ENCODE data around the gene KCNMA1. TPM values are rescaled to one million over a fixed set of nuclear protein-coding genes. Genes with fewer than 3 reads are reported as not detected.

The KCNMA1 gene
- total and polyA plus RNA-seq, 9 of the 15 experiments (the other 6 are each of a cell fraction or from before 2014, with no cell fraction given): 0.01 to 0.95 (median 0.15) TPM; not detected in 4

DNA sequence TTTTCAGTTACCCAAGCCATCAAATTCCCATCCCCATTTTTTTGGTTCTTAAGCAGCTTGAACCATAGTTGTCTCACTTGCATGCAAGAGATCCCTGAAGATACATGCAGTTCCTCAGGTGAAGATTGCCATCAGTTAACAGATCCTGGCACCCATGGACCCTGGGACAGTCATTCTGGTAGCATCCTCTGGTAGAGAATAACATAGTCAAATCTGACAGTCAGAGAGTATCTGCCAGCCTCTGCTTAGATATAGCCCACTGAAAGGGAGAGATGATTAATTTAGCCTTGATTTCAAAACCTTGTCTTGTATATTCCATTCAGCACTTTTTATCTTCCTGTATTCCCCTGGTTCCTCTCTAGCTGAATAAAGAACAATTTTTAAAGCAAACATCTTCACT is 280.4 kb downstream of the KCNMA1 start:
- TF ChIP-seq LEF1 (IDR thresholded peaks at IDR 0.05): no peak
- TF ChIP-seq ZNF224 (CRISPR knock-in tag; IDR thresholded peaks at IDR 0.05): no peak
- TF ChIP-seq ZNF561 (CRISPR knock-in tag; conservative IDR thresholded peaks at IDR 0.05): no peak
- no peak for TF ChIP-seq CCAR2 (IDR thresholded peaks at IDR 0.05; ENCODE audit: low read depth, low read length)
- no peak for TF ChIP-seq ZNF408 (CRISPR knock-in tag; IDR thresholded peaks at IDR 0.05; ENCODE audit: low read depth)
- no peak for TF ChIP-seq TBL1XR1 (IDR thresholded peaks at IDR 0.05; ENCODE audit: low read length in 2 of 2)
- TF ChIP-seq, protein P1, sequence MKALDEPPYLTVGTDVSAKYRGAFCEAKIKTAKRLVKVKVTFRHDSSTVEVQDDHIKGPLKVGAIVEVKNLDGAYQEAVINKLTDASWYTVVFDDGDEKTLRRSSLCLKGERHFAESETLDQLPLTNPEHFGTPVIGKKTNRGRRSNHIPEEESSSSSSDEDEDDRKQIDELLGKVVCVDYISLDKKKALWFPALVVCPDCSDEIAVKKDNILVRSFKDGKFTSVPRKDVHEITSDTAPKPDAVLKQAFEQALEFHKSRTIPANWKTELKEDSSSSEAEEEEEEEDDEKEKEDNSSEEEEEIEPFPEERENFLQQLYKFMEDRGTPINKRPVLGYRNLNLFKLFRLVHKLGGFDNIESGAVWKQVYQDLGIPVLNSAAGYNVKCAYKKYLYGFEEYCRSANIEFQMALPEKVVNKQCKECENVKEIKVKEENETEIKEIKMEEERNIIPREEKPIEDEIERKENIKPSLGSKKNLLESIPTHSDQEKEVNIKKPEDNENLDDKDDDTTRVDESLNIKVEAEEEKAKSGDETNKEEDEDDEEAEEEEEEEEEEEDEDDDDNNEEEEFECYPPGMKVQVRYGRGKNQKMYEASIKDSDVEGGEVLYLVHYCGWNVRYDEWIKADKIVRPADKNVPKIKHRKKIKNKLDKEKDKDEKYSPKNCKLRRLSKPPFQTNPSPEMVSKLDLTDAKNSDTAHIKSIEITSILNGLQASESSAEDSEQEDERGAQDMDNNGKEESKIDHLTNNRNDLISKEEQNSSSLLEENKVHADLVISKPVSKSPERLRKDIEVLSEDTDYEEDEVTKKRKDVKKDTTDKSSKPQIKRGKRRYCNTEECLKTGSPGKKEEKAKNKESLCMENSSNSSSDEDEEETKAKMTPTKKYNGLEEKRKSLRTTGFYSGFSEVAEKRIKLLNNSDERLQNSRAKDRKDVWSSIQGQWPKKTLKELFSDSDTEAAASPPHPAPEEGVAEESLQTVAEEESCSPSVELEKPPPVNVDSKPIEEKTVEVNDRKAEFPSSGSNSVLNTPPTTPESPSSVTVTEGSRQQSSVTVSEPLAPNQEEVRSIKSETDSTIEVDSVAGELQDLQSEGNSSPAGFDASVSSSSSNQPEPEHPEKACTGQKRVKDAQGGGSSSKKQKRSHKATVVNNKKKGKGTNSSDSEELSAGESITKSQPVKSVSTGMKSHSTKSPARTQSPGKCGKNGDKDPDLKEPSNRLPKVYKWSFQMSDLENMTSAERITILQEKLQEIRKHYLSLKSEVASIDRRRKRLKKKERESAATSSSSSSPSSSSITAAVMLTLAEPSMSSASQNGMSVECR (CRISPR knock-in tag; IDR thresholded peaks at IDR 0.05): no peak
- no peak for TF ChIP-seq ZNF134 (CRISPR knock-in tag; conservative IDR thresholded peaks at IDR 0.05)
- TF ChIP-seq ZNF347 (CRISPR knock-in tag; IDR thresholded peaks at IDR 0.05; ENCODE audit: low read depth): no peak
- TF ChIP-seq JUN (IDR thresholded peaks at IDR 0.05; ENCODE audit: borderline replicate concordance, low read depth, low read length): no peak
- no peak for TF ChIP-seq JUN (CRISPR knock-in tag; IDR thresholded peaks at IDR 0.05; ENCODE audit: borderline replicate concordance)
- no peak for TF ChIP-seq FUS (optimal IDR thresholded peaks at IDR 0.05; ENCODE audit: low read depth, low read length)
- TF ChIP-seq ZNF830 (CRISPR knock-in tag; IDR thresholded peaks at IDR 0.05): no peak
- TF ChIP-seq, protein P2, sequence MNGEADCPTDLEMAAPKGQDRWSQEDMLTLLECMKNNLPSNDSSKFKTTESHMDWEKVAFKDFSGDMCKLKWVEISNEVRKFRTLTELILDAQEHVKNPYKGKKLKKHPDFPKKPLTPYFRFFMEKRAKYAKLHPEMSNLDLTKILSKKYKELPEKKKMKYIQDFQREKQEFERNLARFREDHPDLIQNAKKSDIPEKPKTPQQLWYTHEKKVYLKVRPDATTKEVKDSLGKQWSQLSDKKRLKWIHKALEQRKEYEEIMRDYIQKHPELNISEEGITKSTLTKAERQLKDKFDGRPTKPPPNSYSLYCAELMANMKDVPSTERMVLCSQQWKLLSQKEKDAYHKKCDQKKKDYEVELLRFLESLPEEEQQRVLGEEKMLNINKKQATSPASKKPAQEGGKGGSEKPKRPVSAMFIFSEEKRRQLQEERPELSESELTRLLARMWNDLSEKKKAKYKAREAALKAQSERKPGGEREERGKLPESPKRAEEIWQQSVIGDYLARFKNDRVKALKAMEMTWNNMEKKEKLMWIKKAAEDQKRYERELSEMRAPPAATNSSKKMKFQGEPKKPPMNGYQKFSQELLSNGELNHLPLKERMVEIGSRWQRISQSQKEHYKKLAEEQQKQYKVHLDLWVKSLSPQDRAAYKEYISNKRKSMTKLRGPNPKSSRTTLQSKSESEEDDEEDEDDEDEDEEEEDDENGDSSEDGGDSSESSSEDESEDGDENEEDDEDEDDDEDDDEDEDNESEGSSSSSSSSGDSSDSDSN (IDR thresholded peaks at IDR 0.05; ENCODE audit: borderline replicate concordance in 1 of 2, low read depth in 2 of 2, low read length in 2 of 2): no peak
- no peak for TF ChIP-seq PHTF2 (CRISPR knock-in tag; IDR thresholded peaks at IDR 0.05)
- Histone ChIP-seq H3K27ac (ENCODE audit: extremely low read depth, low read depth, low read length) (no peak overlapping the region), H3K4me2 (ENCODE audit: insufficient read depth, low read length) (no peak overlapping the region), H3K36me3 (ENCODE audit: control insufficient read depth, insufficient read depth, low read length) (no peaks in the 10 kb centered on the region), H3K9me1 (ENCODE audit: control insufficient read depth, insufficient read depth, low read length) (no peaks in the 10 kb centered on the region), H3K79me2 (ENCODE audit: control insufficient read depth, insufficient read depth, low read length) (no peaks in the 10 kb centered on the region), H3K4me3 (no peak overlapping the region), H2AFZ (ENCODE audit: low read depth, low read length) (no peak overlapping the region), H3K9me3 (replicated peaks; ENCODE audit: control insufficient read depth, insufficient read depth, low read depth, low read length) (no peaks in the 10 kb centered on the region), H3K4me1 (replicated peaks in 1 of 2; ENCODE audit: control insufficient read depth in 2 of 2, insufficient read depth in 2 of 2, low read length in 2 of 2) (no peaks in the 10 kb centered on the region), H3K27me3 (ENCODE audit: control insufficient read depth in 2 of 2, insufficient read depth in 2 of 2, low read length in 2 of 2) (peaks cover 0 to 23% of the 10 kb centered on the region in 2 experiments; a peak in 2 of 5 replicates), H4K20me1 (replicated peaks; ENCODE audit: control insufficient read depth, insufficient read depth, low read length) (no peaks in the 10 kb centered on the region; the same call in 1 of the 2 replicates), H3K9ac (ENCODE audit: insufficient read depth in 1 of 2, low read depth in 2 of 2, low read length in 2 of 2) (no peak overlapping the region)
- in situ Hi-C loops (cut with MboI) (no loop called here), intact Hi-C loops (cut with micrococcal nuclease) (no loop called here)
- no peak for DNase-seq (ENCODE audit: extremely low read depth in 1 of 4, low spot score in 3 of 4)
- ChIA-PET CTCF (ENCODE audit: low intra/inter-chr PET ratio) (no interaction called here), POLR2A (no interaction called here)
- no TSS peak for BruUV-seq (replicated peaks)
- no peak for FAIRE-seq
- no peak for ATAC-seq
